Femur (tissue), 1 donor: Measurements from ENCODE around the gene MSI2.

ENCODE experiments used
- DNase-seq: peaks from one replicate; pipeline ENCODE4 v3.0.0-alpha.2; 2017

MSI2 gene

GRCh38 chr17:57324060-57324459, 67.7 kb downstream of the MSI2 start:
- no peak for DNase-seq

- no peak for DNase-seq
These were observed 68.3 kb downstream of the MSI2 start for GRCh38 chr17:57324631-57325030.

GRCh38 chr17:57326336-57326735, 70.0 kb downstream of the MSI2 start:
- DNase-seq = no peak

GRCh38 chr17:57326764-57327163, 70.4 kb downstream of the MSI2 start:
- DNase-seq = no peak

- no peak for DNase-seq
These were observed 71.0 kb downstream of the MSI2 start for GRCh38 chr17:57327176-57327970.

GRCh38 chr17:57328109-57328882, 72.0 kb downstream of the MSI2 start:
- no peak for DNase-seq

- DNase-seq = no peak
These were observed 73.3 kb downstream of the MSI2 start for GRCh38 chr17:57329380-57330214.

GRCh38 chr17:57330587-57330986, 74.3 kb downstream of the MSI2 start:
- DNase-seq = no peak

GRCh38 chr17:57331423-57331822, 75.1 kb downstream of the MSI2 start:
- DNase-seq = no peak

- no peak for DNase-seq
These were observed 76.2 kb downstream of the MSI2 start for GRCh38 chr17:57332501-57332900.

- no peak for DNase-seq
These were observed 79.0 kb downstream of the MSI2 start for GRCh38 chr17:57335195-57335792.

- no peak for DNase-seq
These were observed 81.1 kb downstream of the MSI2 start for GRCh38 chr17:57337390-57337789.

- DNase-seq = no peak
These were observed 82.1 kb downstream of the MSI2 start for GRCh38 chr17:57338257-57338914.

GRCh38 chr17:57340160-57340981, 84.0 kb downstream of the MSI2 start:
- no peak for DNase-seq

GRCh38 chr17:57341611-57342540, 85.6 kb downstream of the MSI2 start:
- DNase-seq = no peak

GRCh38 chr17:57342963-57343589, 86.8 kb downstream of the MSI2 start:
- no peak for DNase-seq

GRCh38 chr17:57343717-57344116, 87.4 kb downstream of the MSI2 start:
- DNase-seq = no peak

- DNase-seq = no peak
These were observed 87.9 kb downstream of the MSI2 start for GRCh38 chr17:57344261-57344660.

GRCh38 chr17:57349541-57350247, 93.4 kb downstream of the MSI2 start:
- no peak for DNase-seq
